HEK293 (cell line): Measurements from ENCODE around the gene BTBD17.

Experiments used
- CTCF ChIA-PET: fragments of 350-600 bp; formaldehyde crosslinking; extraction: SDS; loops from one replicate; lab custom pipeline; 2021; ENCODE audit warnings: antibody characterized with exemption; lab: Yijun Ruan, JAX
- POLR2A ChIA-PET: fragments of 300-600 bp; formaldehyde crosslinking; extraction: SDS; loops from one replicate; lab custom pipeline; 2020; ENCODE audit warnings: antibody characterized with exemption, inconsistent platforms; lab: Yijun Ruan, JAX
- H3K27ac ChIP-seq: fragments of 200-500 bp; sonication (Bioruptor generic); 2 replicates; pipeline ENCODE4 v1.5.1; 2014; ENCODE audit warnings: low read depth, low read length, control low read depth, inconsistent platforms; ENCODE audit errors: extremely low read depth
- H3K36me3 ChIP-seq, 2 experiments: fragments of 200-500 bp in 1 of 2; sonication (Bioruptor generic) in 1 of 2; 1 replicate in 1 of 2; 2 replicates in 1 of 2; pipeline ENCODE4 v1.5.1; 2014 to 2017; ENCODE audit warnings: inconsistent platforms in 2 of 2, low read length in 2 of 2; ENCODE audit not compliant: control insufficient read depth in 2 of 2, insufficient read depth in 1 of 2
- H3K4me1 ChIP-seq: fragments of 200-500 bp; sonication (Bioruptor generic); 2 replicates; pipeline ENCODE4 v1.5.1; 2014; ENCODE audit warnings: mild to moderate bottlenecking, low read length, inconsistent platforms; ENCODE audit not compliant: control insufficient read depth, insufficient read depth
- H3K4me3 ChIP-seq: 2 replicates; pipeline ENCODE4 v1.5.1; 2011; ENCODE audit warnings: low read depth, mild to moderate bottlenecking, control low read depth, low read length, moderate library complexity
- H3K9me3 ChIP-seq: fragments of 200-500 bp; sonication (Bioruptor generic); 2 replicates; pipeline ENCODE4 v1.5.1; 2014; ENCODE audit warnings: low read depth, low read length, inconsistent platforms; ENCODE audit not compliant: control insufficient read depth, insufficient read depth
- GLIS1 ChIP-seq: fragments of 450-650 bp; formaldehyde crosslinking; IDR thresholded peaks from 2 replicates; pipeline ENCODE4 v1.5.1; 2016; ENCODE audit warnings: missing biosample characterization, missing genetic modification characterization
- GLIS2 ChIP-seq: fragments of 450-650 bp; formaldehyde crosslinking; IDR thresholded peaks from 2 replicates; pipeline ENCODE4 v1.5.1; 2016; ENCODE audit warnings: missing biosample characterization, missing genetic modification characterization
- KLF10 ChIP-seq: fragments of 450-650 bp; IDR thresholded peaks from 2 replicates; pipeline ENCODE4 v1.5.1; 2018; ENCODE audit warnings: missing biosample characterization, mild to moderate bottlenecking, missing genetic modification characterization
- KLF7 ChIP-seq: fragments of 450-650 bp; formaldehyde crosslinking; IDR thresholded peaks from 2 replicates; pipeline ENCODE4 v1.5.1; 2016; ENCODE audit warnings: missing biosample characterization, missing genetic modification characterization, borderline replicate concordance
- SALL2 ChIP-seq: fragments of 450-650 bp; formaldehyde crosslinking; IDR thresholded peaks from 2 replicates; pipeline ENCODE4 v1.5.0; 2017; ENCODE audit warnings: missing biosample characterization, mild to moderate bottlenecking, missing genetic modification characterization, borderline replicate concordance
- SP7 ChIP-seq: fragments of 450-650 bp; formaldehyde crosslinking; IDR thresholded peaks from 2 replicates; pipeline ENCODE4 v1.5.1; 2016; ENCODE audit warnings: missing biosample characterization, missing genetic modification characterization
- ZBTB17 ChIP-seq: fragments of 450-650 bp; formaldehyde crosslinking; IDR thresholded peaks from 2 replicates; pipeline ENCODE4 v1.5.1; 2016; ENCODE audit warnings: missing biosample characterization, missing genetic modification characterization
- ZFP3 ChIP-seq: fragments of 450-650 bp; formaldehyde crosslinking; IDR thresholded peaks from 2 replicates; pipeline ENCODE4 v1.5.1; 2016; ENCODE audit warnings: low read depth, missing biosample characterization, missing genetic modification characterization
- ZIC2 ChIP-seq: fragments of 450-650 bp; formaldehyde crosslinking; IDR thresholded peaks from 2 replicates; pipeline ENCODE4 v1.5.1; 2016; ENCODE audit warnings: missing biosample characterization, missing genetic modification characterization
- ZNF600 ChIP-seq: fragments of 450-650 bp; formaldehyde crosslinking; IDR thresholded peaks from 2 replicates; pipeline ENCODE4 v1.5.1; 2016; ENCODE audit warnings: missing biosample characterization, missing genetic modification characterization
- ZNF843 ChIP-seq: fragments of 450-650 bp; formaldehyde crosslinking; IDR thresholded peaks from 2 replicates; pipeline ENCODE4 v1.5.1; 2016; ENCODE audit warnings: missing biosample characterization, missing genetic modification characterization
- ZSCAN16 ChIP-seq: fragments of 450-650 bp; formaldehyde crosslinking; IDR thresholded peaks from 2 replicates; pipeline ENCODE4 v1.5.1; 2016; ENCODE audit warnings: missing biosample characterization, missing genetic modification characterization
- ZSCAN23 ChIP-seq: fragments of 450-650 bp; formaldehyde crosslinking; IDR thresholded peaks from 2 replicates; pipeline ENCODE4 v1.5.1; 2016; ENCODE audit warnings: missing biosample characterization, missing genetic modification characterization
- TF ChIP-seq, protein P1 (sequence below): fragments of 450-650 bp; formaldehyde crosslinking; IDR thresholded peaks from 2 replicates; pipeline ENCODE4 v1.5.1; 2016; ENCODE audit warnings: missing biosample characterization, missing genetic modification characterization
- TF ChIP-seq, protein P2 (sequence below): fragments of 450-650 bp; formaldehyde crosslinking; IDR thresholded peaks from 2 replicates; pipeline ENCODE4 v1.5.1; 2016; ENCODE audit warnings: missing biosample characterization, missing genetic modification characterization
- TF ChIP-seq, protein P3 (sequence below): fragments of 450-650 bp; formaldehyde crosslinking; IDR thresholded peaks from 2 replicates; pipeline ENCODE4 v1.5.1; 2016; ENCODE audit warnings: missing biosample characterization, missing genetic modification characterization
- TF ChIP-seq, protein P4 (sequence below): fragments of 450-650 bp; formaldehyde crosslinking; IDR thresholded peaks from 2 replicates; pipeline ENCODE4 v1.5.1; 2016; ENCODE audit warnings: missing biosample characterization, missing genetic modification characterization

BTBD17 gene

DNA sequence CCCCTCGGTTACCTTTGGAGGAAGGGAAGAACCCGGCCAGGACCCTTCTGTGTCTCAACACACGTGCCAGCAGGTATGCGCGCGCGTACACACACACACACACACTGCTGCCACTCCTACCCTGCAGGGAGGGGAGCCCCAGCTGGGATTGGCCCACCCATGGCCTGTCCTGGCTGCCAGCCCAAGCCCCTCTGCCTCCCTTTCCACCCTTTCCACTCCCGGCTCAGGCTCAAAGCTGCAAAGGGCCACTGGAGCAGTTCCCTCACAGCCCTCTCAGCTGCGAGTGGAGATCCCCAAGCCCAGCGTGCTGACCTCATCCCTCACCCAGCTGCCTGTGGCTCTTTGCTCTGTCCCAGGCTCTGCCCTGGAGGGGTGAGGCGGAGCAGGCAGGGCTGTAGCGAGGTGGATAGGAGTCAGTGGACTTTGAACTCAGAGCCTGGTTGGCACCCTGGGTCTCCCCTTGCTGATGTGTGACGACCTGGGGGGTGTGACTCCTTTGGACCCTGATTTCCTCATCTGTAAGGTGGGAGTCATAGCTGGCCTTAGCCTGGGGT, 21.1 kb downstream of the BTBD17 start:
- H3K9me3 ChIP-seq, result no peaks in the 10 kb centered on the region
- peak; percentile 23; the same call in 1 of the 2 replicates for TF ChIP-seq ZBTB17 (tag by site-specific recombination)
- peak; percentile 32; the same call in 1 of the 2 replicates for TF ChIP-seq ZNF600 (tag by site-specific recombination)
- no peak for TF ChIP-seq SALL2
- TF ChIP-seq ZFP3 (tag by site-specific recombination), result peak; percentile 31; the same call in 1 of the 2 replicates
- TF ChIP-seq ZIC2 (tag by site-specific recombination), result peak; percentile 77
- TF ChIP-seq ZNF843 (tag by site-specific recombination), result no peak
- no peak for TF ChIP-seq SP7 (tag by site-specific recombination)
- TF ChIP-seq, protein P1, sequence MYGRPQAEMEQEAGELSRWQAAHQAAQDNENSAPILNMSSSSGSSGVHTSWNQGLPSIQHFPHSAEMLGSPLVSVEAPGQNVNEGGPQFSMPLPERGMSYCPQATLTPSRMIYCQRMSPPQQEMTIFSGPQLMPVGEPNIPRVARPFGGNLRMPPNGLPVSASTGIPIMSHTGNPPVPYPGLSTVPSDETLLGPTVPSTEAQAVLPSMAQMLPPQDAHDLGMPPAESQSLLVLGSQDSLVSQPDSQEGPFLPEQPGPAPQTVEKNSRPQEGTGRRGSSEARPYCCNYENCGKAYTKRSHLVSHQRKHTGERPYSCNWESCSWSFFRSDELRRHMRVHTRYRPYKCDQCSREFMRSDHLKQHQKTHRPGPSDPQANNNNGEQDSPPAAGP (tag by site-specific recombination), result peak; percentile 82
- TF ChIP-seq, all 188 proteins: peak for 5
- ChIA-PET POLR2A (no interaction called here), CTCF (interaction anchor here (0.7 to 1.3 kb wide), 2 partner anchors 12 to 28 kb away, joined by 3 to 5 read pairs; no protein-coding TSS in a partner anchor)
- H3K36me3 ChIP-seq, result no peaks in the 10 kb centered on the region
- H3K4me1 ChIP-seq, result no peaks in the 10 kb centered on the region
- H3K4me3 ChIP-seq, result no peak overlapping the region
- H3K27ac ChIP-seq, result no peak overlapping the region

DNA sequence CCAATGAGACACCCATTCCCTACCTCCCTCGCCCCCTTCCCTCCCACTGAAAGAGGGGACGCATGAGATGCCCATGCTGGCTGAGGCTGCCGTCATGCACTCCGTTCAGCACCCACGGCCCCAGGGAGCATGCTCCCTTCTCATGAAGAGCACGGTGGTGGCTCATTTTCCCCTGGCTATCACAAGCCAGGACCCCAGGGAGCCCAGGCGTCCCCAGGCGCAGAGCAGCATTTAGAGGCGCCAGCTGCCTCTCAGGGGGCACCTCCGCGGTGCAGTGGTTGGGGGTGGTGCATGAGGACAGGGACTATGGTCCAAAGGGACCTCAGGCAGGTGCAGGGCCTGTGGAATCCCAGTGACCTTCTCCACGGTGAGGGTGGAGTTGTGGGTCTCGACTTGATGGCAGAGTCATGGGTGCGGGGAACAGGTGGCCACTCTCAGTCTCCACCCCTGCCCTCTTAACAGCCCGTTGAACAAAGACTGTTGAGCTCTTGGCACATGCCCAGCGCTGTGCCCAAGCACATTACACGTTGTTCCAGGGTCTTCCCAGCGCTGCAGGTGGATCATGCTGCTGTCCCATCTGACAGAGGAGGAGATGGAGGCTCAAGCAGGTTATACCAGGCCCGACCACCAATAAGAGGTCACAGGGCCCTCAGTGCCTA, 22.0 kb downstream of the BTBD17 start:
- POLR2A ChIA-PET, result no interaction called here
- TF ChIP-seq ZSCAN23 (tag by site-specific recombination) (no peak), ZIC2 (tag by site-specific recombination) (peak; percentile 66)
- TF ChIP-seq, all 188 proteins: peak for 1

DNA sequence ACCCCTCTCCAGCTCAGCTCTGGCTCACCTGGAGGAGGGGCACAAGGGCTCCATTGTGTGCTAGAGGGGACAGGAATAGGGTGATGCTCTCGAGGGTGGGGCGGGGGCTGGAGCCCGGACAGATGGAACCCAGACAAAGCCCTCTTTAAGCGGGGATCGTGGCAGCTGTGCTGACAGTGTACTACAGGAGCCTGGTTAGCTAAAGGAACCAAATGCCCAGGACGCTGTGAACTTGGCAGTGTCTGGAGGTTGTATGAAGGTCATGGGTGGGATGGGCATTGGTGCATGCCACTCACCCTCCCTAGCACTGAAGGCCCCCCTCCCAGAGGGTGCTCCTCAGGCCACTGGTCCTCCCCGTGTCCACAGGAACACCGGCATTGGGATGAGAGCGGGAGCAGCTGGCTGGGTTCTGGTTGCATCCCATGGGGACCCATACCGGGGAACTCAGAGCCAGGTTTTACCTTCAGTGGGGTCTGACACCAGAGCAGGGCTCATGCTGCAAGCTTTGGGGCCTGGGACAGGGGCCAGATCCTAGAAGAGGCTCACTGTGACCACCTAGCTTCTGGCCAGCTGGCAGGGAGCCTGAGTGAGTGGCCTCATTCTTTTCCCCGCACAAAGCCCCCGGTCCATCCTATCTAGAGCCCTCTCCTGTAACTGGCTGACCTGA, 23.7 kb downstream of the BTBD17 start:
- no peak overlapping the region for H3K4me3 ChIP-seq
- POLR2A ChIA-PET, result no interaction called here
- H3K27ac ChIP-seq, result no peak overlapping the region
- H3K9me3 ChIP-seq, result no peaks in the 10 kb centered on the region
- no peaks in the 10 kb centered on the region for H3K4me1 ChIP-seq
- no peaks in the 10 kb centered on the region for H3K36me3 ChIP-seq
- TF ChIP-seq, protein P2, sequence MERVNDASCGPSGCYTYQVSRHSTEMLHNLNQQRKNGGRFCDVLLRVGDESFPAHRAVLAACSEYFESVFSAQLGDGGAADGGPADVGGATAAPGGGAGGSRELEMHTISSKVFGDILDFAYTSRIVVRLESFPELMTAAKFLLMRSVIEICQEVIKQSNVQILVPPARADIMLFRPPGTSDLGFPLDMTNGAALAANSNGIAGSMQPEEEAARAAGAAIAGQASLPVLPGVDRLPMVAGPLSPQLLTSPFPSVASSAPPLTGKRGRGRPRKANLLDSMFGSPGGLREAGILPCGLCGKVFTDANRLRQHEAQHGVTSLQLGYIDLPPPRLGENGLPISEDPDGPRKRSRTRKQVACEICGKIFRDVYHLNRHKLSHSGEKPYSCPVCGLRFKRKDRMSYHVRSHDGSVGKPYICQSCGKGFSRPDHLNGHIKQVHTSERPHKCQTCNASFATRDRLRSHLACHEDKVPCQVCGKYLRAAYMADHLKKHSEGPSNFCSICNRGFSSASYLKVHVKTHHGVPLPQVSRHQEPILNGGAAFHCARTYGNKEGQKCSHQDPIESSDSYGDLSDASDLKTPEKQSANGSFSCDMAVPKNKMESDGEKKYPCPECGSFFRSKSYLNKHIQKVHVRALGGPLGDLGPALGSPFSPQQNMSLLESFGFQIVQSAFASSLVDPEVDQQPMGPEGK, result no peak
- TF ChIP-seq KLF10 (tag by site-specific recombination) (no peak), GLIS2 (tag by site-specific recombination) (no peak), ZSCAN23 (tag by site-specific recombination) (no peak), ZSCAN16 (tag by site-specific recombination) (no peak), KLF7 (tag by site-specific recombination) (no peak), GLIS1 (no peak)
- TF ChIP-seq, protein P3, sequence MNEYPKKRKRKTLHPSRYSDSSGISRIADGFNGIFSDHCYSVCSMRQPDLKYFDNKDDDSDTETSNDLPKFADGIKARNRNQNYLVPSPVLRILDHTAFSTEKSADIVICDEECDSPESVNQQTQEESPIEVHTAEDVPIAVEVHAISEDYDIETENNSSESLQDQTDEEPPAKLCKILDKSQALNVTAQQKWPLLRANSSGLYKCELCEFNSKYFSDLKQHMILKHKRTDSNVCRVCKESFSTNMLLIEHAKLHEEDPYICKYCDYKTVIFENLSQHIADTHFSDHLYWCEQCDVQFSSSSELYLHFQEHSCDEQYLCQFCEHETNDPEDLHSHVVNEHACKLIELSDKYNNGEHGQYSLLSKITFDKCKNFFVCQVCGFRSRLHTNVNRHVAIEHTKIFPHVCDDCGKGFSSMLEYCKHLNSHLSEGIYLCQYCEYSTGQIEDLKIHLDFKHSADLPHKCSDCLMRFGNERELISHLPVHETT, result no peak
- TF ChIP-seq, protein P4, sequence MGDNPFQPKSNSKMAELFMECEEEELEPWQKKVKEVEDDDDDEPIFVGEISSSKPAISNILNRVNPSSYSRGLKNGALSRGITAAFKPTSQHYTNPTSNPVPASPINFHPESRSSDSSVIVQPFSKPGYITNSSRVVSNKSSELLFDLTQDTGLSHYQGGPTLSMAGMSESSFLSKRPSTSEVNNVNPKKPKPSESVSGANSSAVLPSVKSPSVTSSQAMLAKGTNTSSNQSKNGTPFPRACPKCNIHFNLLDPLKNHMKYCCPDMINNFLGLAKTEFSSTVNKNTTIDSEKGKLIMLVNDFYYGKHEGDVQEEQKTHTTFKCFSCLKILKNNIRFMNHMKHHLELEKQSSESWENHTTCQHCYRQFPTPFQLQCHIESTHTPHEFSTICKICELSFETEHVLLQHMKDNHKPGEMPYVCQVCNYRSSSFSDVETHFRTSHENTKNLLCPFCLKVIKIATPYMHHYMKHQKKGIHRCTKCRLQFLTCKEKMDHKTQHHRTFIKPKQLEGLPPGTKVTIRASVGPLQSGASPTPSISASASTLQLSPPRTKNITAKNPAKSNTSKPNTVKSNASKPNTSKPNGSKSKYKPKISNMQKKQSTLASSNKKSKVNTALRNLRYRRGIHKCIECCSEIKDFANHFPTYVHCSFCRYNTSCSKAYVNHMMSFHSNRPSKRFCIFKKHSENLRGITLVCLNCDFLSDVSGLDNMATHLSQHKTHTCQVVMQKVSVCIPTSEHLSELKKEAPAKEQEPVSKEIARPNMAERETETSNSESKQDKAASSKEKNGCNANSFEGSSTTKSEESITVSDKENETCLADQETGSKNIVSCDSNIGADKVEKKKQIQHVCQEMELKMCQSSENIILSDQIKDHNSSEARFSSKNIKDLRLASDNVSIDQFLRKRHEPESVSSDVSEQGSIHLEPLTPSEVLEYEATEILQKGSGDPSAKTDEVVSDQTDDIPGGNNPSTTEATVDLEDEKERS (tag by site-specific recombination), result no peak
- CTCF ChIA-PET, result interaction anchor here (0.6 to 1.6 kb wide), 5 partner anchors 17 to 554 kb away, joined by 3 to 5 read pairs (median 3); no protein-coding TSS in a partner anchor

More for the DNA sequence above, 22.0 kb downstream of the BTBD17 start:
- CTCF ChIA-PET, result interaction anchor here (1.3 kb wide), 1 partner anchor 29 kb away, joined by 5 read pairs; no protein-coding TSS in a partner anchor
- Histone ChIP-seq H3K9me3 (no peaks in the 10 kb centered on the region), H3K27ac (no peak overlapping the region), H3K4me3 (no peak overlapping the region), H3K36me3 (no peaks in the 10 kb centered on the region), H3K4me1 (no peaks in the 10 kb centered on the region)
